Measurements from ENCODE around the gene IFT74.

IFT74 gene

DNA sequence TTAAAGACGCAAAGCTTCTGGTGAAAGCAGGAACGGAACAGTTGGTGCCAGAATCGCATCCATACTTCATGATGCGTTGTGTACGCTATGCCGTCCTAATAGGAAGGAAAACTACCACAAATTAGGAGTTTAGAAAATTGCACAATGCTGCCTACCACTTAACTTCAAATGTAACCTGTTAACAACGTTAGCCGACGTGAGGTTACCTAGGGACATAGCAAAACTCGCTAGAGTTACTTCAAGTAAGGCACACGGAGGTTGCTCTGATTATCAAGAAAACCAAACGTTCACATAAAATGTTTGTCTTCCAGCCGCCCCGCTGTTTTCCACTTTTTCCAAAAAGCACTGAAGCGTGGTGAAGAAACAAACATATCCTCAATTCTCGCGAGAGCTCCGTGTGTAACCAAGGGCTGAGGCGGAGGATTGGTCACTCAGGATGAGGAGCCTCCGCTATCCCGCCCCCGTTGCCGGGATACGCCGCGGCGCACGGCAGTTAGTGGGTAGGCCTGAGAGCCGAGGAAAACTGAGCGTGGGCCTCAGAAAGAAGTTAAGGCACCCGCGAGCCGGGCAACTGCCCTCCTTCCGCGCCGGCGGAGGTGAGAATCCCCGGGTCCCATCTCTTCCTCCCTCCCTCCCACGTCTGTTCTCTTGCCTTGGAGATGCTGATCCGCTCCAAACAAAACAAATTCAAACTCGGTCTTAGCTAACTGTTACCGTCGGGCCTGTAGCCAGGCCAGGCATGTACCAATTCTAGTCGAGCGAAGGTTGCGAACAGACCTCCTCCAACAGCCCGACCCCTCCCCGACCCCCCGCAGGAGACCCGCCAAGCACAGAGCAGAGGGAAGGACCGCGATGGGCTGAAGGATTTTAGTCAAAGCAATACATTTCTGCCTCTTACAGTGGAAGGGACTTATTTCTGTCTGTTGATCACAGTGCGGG, at the start of gene IFT74:
Gene IFT74 (plus strand): TSS at position 492 of the 939 bp plus-strand sequence. CDS start 5,556 bp downstream, outside the sequence.
- Mint-ChIP-seq H3K4me3 (peak within 1 kb of the TSS; percentile 81), H3K9me3 (no peaks in the 10 kb centered on the region), H3K36me3 (no peaks in the 10 kb centered on the region), H3K4me1 (peaks cover 19% of the 10 kb centered on the region), H3K27ac (peak within 1 kb of the TSS; percentile 96), H3K27me3 (no peaks in the 10 kb centered on the region)
- ATAC-seq: peak; percentile 100

- ATAC-seq: no peak
- Mint-ChIP-seq H3K36me3 (peaks cover 52% of the 10 kb centered on the region), H3K4me3 (no peak overlapping the region), H3K27ac (no peak overlapping the region), H3K9me3 (no peaks in the 10 kb centered on the region), H3K27me3 (no peaks in the 10 kb centered on the region), H3K4me1 (no peaks in the 10 kb centered on the region)
Measured at GRCh38 chr9:26913138-26913668, 43.0 kb upstream of the IFT74 start.

- Mint-ChIP-seq H3K4me3 (no peak overlapping the region), H3K27ac (no peak overlapping the region), H3K4me1 (no peaks in the 10 kb centered on the region), H3K9me3 (no peaks in the 10 kb centered on the region), H3K36me3 (peaks cover 79% of the 10 kb centered on the region), H3K27me3 (no peaks in the 10 kb centered on the region)
- no peak for ATAC-seq
Measured at GRCh38 chr9:26919698-26920097, 36.5 kb upstream of the IFT74 start.

DNA sequence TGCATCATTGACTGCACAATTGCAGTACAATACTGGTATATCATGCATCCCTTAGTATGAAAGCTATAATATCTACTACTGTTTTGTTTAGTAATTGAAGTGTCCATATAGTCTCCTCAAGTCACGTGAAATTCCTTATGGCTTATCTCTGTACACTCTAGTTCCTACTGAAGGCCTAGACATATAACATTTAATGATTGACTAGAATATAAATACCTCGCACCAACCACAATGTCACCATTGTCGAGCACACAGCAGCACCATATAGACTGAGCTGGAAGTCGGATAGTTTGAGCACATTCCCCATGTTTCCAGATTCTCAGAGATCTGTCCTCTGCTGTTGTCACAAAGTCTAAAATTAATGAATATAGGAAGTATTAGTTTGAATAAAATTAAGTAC, 30.6 kb upstream of the IFT74 start:
- no peaks in the 10 kb centered on the region for H3K9me3 Mint-ChIP-seq

GRCh38 chr9:26928902-26929495, 27.2 kb upstream of the IFT74 start:
- no peaks in the 10 kb centered on the region for H3K4me1 Mint-ChIP-seq
- H3K4me3 Mint-ChIP-seq: no peak overlapping the region
- no peaks in the 10 kb centered on the region for H3K27me3 Mint-ChIP-seq
- H3K27ac Mint-ChIP-seq: no peak overlapping the region
- H3K36me3 Mint-ChIP-seq: peaks cover 44% of the 10 kb centered on the region
- no peaks in the 10 kb centered on the region for H3K9me3 Mint-ChIP-seq
- no peak for ATAC-seq

More for the DNA sequence above, 30.6 kb upstream of the IFT74 start:
- ATAC-seq: no peak
- H3K36me3 Mint-ChIP-seq: peaks cover 53% of the 10 kb centered on the region
- no peaks in the 10 kb centered on the region for H3K4me1 Mint-ChIP-seq
- H3K27ac Mint-ChIP-seq: no peak overlapping the region
- no peak overlapping the region for H3K4me3 Mint-ChIP-seq
- no peaks in the 10 kb centered on the region for H3K27me3 Mint-ChIP-seq

DNA sequence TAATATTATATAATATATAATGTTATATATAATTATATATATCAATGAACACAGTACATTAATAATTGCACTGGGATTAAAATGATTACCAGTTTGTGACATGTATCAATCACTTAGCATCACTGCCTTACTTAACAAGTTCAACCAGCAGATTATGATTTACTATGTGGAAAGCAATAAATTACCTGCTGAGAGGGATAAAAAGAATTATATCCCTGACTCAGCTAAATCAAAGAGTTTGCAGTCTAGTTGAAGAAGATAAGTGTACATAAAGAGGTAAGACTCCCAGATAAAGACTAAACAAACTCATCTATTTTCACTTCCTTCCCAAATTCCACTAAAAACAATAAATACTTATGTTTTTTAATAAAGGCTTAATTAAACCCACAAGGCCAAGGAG, 20.4 kb upstream of the IFT74 start:
- Mint-ChIP-seq H3K4me1 (peaks cover 39% of the 10 kb centered on the region), H3K9me3 (peaks cover 5% of the 10 kb centered on the region), H3K4me3 (no peak overlapping the region), H3K27me3 (no peaks in the 10 kb centered on the region), H3K27ac (no peak overlapping the region), H3K36me3 (peaks cover 52% of the 10 kb centered on the region)
- ATAC-seq: no peak

DNA sequence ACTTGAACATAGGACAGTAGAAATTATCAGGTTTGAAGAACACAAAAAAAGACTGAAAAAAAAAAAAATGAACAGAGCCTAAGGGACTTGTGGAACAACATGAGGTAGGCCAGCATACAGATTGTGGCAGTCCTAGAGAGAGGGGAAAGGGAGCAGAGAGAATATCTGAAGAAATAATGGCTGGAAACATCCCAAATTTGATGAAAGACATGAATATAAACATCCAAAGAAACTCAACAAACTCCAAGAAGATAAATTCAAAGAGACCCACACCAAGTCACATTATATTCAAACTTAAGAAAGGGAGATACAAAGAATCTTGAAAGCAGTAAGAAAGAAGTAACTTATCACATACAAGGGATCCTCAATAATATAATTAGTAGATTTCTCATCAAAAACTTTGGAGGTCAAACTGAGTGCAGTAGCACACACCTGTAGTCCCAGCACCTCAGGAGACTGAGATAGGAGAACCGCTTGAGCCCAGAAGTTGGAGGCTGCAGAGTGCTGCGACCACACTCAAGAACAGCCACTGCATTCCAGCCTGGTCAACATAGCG, 18.3 kb upstream of the IFT74 start:
- peaks cover 42% of the 10 kb centered on the region for H3K36me3 Mint-ChIP-seq
- no peak overlapping the region for H3K4me3 Mint-ChIP-seq
- H3K27me3 Mint-ChIP-seq: no peaks in the 10 kb centered on the region
- H3K27ac Mint-ChIP-seq: no peak overlapping the region
- H3K9me3 Mint-ChIP-seq: peaks cover 5% of the 10 kb centered on the region
- ATAC-seq: no peak
- peaks cover 57% of the 10 kb centered on the region for H3K4me1 Mint-ChIP-seq

GRCh38 chr9:26939955-26940711, 16.1 kb upstream of the IFT74 start:
- Mint-ChIP-seq H3K4me3 (no peak overlapping the region), H3K27ac (no peak overlapping the region), H3K4me1 (peaks cover 65% of the 10 kb centered on the region), H3K36me3 (peaks cover 42% of the 10 kb centered on the region), H3K27me3 (no peaks in the 10 kb centered on the region), H3K9me3 (peaks cover 5% of the 10 kb centered on the region)
- no peak for ATAC-seq

- Mint-ChIP-seq H3K27me3 (no peaks in the 10 kb centered on the region), H3K27ac (no peak overlapping the region), H3K4me3 (no peak overlapping the region), H3K4me1 (peaks cover 72% of the 10 kb centered on the region), H3K9me3 (peaks cover 5% of the 10 kb centered on the region), H3K36me3 (peaks cover 42% of the 10 kb centered on the region)
- ATAC-seq: no peak
Measured at GRCh38 chr9:26940779-26941178, 15.4 kb upstream of the IFT74 start.

- Mint-ChIP-seq H3K4me1 (peaks cover 53% of the 10 kb centered on the region), H3K9me3 (no peaks in the 10 kb centered on the region), H3K4me3 (peak overlapping the region; percentile 88), H3K27ac (peak overlapping the region; percentile 99), H3K36me3 (peaks cover 7% of the 10 kb centered on the region), H3K27me3 (peaks cover 9% of the 10 kb centered on the region)
- no peak for ATAC-seq
Measured at GRCh38 chr9:26945591-26945990, 10.6 kb upstream of the IFT74 start.

GRCh38 chr9:26946753-26947727, 9.2 kb upstream of the IFT74 start, which contains the start of gene PLAA:
PLAA (minus strand) TSS chr9:26947242; CDS start chr9:26947045, 197 bp downstream.
- Mint-ChIP-seq H3K4me1 (peaks cover 39% of the 10 kb centered on the region), H3K4me3 (peak within 1 kb of the TSS; percentile 88), H3K27ac (peak within 1 kb of the TSS; percentile 99), H3K9me3 (no peaks in the 10 kb centered on the region), H3K36me3 (no peaks in the 10 kb centered on the region), H3K27me3 (peaks cover 9% of the 10 kb centered on the region)
- peak; percentile 99 for ATAC-seq

- no peaks in the 10 kb centered on the region for H3K9me3 Mint-ChIP-seq
- no peaks in the 10 kb centered on the region for H3K36me3 Mint-ChIP-seq
- no peak for ATAC-seq
- H3K4me3 Mint-ChIP-seq: peak overlapping the region; percentile 88
- H3K4me1 Mint-ChIP-seq: peaks cover 32% of the 10 kb centered on the region
- H3K27me3 Mint-ChIP-seq: peaks cover 9% of the 10 kb centered on the region
- peak overlapping the region; percentile 99 for H3K27ac Mint-ChIP-seq
Measured at GRCh38 chr9:26947736-26948135, 8.5 kb upstream of the IFT74 start.

GRCh38 chr9:26949637-26950069, 6.6 kb upstream of the IFT74 start:
- no peaks in the 10 kb centered on the region for H3K36me3 Mint-ChIP-seq
- H3K9me3 Mint-ChIP-seq: no peaks in the 10 kb centered on the region
- no peak overlapping the region for H3K27ac Mint-ChIP-seq
- peaks cover 9% of the 10 kb centered on the region for H3K27me3 Mint-ChIP-seq
- peaks cover 34% of the 10 kb centered on the region for H3K4me1 Mint-ChIP-seq
- H3K4me3 Mint-ChIP-seq: no peak overlapping the region
- no peak for ATAC-seq

DNA sequence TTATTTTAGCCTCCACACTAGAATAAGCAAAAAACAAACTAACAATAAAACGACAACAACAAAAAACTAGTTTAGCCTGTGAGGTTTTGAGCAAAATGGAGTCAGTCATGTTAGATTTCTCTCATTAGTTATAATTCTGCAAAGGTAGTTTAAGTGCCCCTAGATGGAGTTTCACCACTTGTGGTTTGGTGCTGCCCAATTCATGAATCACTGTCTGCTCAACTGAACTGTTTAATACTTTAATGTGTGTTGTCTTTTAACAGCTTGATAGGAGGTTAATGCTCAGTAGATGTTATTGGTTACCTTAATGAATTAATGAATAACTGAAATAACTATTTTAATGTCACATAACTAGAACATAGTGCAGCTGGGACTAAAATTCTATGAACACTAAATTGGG, 5.7 kb upstream of the IFT74 start:
- Mint-ChIP-seq H3K27me3 (peaks cover 9% of the 10 kb centered on the region), H3K4me1 (peaks cover 36% of the 10 kb centered on the region), H3K36me3 (no peaks in the 10 kb centered on the region), H3K9me3 (no peaks in the 10 kb centered on the region), H3K4me3 (no peak overlapping the region), H3K27ac (no peak overlapping the region)
- ATAC-seq: no peak
